OCI-M2 (cell line): Measurements from ENCODE around the gene IRGQ.
"Not testable (repeated sequence)": the region's sequence is repeated elsewhere in the genome, so short reads cannot be mapped to it uniquely, and the experiment has no call there.

Source experiments
- DNase-seq: peaks from one replicate; lab custom pipeline; 2025; ENCODE audit not compliant: unreplicated experiment; lab: John Stamatoyannopoulos, UW

IRGQ gene, protein sequence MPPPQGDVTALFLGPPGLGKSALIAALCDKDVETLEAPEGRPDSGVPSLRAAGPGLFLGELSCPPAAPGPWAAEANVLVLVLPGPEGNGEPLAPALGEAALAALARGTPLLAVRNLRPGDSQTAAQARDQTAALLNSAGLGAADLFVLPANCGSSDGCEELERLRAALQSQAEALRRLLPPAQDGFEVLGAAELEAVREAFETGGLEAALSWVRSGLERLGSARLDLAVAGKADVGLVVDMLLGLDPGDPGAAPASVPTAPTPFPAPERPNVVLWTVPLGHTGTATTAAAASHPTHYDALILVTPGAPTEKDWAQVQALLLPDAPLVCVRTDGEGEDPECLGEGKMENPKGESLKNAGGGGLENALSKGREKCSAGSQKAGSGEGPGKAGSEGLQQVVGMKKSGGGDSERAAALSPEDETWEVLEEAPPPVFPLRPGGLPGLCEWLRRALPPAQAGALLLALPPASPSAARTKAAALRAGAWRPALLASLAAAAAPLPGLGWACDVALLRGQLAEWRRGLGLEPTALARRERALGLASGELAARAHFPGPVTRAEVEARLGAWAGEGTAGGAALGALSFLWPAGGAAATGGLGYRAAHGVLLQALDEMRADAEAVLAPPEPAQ

DNA sequence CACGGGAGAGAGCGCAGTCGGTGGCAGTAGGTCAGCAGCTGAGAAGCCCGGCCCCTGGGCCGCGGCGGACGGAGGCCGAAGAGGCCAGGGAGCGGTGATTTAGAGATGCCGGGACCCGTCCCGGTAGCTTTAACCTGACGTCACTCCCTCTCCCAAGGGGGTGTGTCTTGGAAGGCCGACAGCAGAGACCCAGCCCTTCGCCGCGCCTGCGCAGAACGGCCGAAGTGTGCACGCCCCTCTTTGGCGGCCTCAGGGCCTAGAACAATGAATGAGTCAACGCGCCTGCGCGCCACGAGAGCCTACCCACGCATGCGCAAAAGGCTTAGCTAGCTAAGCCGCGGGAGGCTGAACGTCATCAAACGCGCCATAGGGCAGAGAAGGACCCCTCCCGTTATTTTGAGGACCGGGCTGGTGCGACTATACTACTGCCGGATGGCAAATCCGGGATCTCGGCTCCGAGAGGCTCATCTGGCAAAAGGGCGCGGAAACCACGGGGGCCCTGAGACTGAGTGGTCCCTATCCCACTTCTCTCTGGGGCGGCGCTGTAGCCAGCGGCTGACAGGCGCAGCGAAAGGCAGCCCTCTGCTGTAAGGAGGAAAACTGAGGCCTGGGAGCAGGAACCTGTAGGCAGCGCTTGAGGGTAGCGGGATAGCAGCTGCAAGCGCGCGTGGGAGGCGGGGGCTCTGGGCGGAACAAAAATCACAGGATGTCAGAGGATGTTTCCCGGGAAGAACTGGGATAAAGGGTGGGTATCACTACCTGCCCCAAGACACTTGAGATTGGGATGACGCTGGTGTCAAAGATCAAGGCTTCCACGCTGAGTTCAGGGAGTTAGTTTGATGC is at the start of gene IRGQ, which contains the start of gene ZNF576:
Gene IRGQ, minus strand, starts transcription at position 136 of the 843 bp plus-strand sequence. CDS start 796 bp downstream, outside the sequence.
Gene ZNF576, plus strand, starts transcription at position 597 of the 843 bp plus-strand sequence. CDS start 514 bp downstream, outside the sequence.
- peak; percentile 94 for DNase-seq

DNA sequence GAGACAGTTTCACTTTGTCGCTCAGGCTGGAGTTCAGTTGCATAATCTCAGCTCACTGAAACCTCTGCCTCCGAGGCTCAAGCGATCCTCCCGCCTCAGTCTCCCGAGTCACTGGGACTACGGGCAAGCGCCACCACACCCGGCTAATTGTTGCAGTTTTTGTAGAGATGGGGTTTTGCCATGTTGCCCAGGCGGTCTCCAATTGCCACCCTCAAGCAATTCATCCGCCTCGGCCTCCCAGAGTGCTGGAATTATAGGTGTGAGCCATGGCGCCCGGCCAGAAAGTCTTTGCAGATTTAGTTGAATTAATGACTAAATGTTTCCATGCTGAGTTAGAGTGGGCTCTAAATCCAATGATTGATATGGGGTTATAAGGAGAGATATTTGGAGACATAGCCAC is 48.2 kb upstream of the IRGQ start:
- DNase-seq, result no peak

DNA sequence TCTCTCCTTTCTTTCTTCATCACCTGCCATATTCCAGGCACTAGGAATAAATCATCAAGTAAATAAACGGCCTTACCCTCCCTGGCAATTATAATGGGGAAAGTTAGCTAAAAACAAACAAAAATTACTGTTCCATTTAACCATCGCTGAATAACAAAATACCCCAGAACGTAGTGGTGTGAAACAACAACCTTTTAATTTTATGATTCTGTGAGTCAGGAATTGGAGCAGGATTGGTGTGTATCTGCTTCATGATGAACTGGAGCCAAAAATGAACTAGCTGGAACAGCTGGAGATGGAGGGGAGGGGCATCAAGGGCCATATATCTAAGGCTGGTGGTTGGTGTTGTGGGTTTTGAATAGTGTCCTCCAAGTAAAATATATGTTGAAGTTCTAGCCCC is 47.4 kb upstream of the IRGQ start:
- DNase-seq, result no peak

DNA sequence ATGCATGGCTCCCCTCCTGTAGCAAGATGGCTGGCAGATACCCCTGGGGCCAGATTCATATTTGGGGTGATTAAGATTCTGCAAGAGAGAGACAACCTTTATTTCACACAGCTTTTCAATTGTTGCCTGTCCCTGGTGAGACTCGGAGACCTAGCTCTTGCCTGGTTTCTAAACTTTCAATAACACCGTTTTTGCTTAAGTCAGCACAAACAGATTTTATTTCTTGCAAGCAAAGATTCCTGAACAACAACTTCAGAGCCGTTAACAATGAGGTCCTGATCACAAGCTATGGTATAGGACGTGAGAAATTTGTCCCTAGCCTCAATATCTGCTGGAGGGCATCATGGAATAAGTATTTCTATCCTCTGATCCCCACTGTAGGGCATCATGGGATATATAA is 46.6 kb upstream of the IRGQ start:
- no peak for DNase-seq

DNA sequence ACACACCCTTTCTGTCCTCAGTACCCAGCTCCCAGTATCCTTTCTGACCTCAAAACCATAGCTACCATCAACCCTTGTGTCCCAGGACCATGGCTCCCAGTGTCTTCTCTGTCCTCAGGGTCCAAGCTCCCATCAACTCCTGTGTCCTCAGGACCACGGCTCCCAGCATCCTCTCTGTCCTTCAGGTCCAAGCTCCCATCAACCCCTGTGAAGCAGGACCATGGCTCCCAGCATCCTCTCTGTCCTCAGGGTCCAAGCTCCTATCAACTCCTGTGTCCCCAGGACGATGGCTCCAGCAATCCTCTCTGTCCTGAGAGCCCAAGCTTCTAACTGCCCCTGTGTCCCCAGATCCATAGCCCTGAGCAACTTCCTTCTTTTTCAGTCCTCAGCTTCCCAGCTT is 45.4 kb upstream of the IRGQ start:
- no peak for DNase-seq

DNA sequence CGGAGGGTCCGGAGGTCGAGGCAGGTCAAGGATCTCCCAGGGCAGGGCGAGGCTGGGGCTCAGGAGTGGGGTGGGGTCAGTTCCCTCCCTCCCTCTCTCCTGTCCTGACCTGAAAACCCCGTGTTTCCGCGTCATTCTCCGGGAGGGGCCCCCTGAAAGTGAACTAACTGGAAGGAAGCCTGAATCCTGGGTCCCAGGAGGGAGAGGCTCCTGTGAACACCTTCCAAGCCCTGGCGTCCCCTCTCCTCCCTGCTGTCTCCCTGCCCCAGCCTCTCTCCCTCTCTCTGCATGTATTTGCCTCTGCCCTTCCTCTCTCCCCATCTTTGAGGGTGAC is 44.5 kb upstream of the IRGQ start:
- DNase-seq, result no peak

DNA sequence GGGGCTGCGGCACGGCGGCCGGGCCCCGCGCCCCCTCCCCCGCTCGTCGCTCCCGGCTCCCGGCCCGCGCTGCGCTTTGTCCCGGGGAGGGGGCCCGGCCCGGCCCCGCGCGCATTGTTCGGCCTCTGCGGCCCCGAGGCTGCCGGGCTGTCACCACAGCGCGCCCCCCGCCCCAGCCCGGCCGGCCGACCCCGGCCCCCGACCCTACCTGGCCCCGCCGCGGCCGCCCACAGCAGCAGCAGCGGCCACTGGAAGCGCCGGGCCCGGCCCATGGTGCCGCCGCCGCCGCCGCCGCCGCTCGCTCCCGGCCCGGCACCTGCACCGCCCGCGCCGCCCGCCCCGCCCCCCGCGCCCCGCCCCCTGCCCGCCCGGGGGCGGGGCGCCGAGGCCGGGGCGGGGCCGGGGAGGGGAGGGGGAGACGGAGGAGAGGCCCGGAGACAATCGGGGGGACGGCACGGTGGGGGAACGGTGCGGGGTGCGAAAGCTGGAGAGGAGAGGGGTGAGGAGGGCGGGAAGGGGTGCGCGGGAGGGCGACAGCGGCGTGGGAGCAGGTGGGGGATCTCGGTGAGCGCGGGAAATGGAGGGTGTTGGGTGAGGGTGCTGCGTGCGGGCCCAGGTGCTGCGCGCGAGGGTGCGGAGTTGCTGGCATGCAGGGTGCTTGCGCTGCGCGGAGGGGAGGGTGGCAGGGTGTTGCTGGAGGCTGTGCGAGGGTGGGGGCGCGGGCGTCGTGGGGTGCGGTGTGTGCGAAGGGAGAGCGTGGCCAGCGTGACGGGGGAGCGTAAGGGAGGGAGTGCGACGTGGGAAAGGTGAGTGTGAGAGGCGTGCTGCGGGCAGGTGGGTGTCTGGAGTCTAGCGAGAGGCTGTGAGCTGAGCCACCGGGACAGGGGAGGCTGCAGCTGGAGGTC is 43.8 kb upstream of the IRGQ start, which contains the start of gene CADM4:
Gene CADM4, minus strand, starts transcription at position 332 of the 905 bp plus-strand sequence. Its CDS starts 60 bp downstream, at position 272.
- no peak for DNase-seq

DNA sequence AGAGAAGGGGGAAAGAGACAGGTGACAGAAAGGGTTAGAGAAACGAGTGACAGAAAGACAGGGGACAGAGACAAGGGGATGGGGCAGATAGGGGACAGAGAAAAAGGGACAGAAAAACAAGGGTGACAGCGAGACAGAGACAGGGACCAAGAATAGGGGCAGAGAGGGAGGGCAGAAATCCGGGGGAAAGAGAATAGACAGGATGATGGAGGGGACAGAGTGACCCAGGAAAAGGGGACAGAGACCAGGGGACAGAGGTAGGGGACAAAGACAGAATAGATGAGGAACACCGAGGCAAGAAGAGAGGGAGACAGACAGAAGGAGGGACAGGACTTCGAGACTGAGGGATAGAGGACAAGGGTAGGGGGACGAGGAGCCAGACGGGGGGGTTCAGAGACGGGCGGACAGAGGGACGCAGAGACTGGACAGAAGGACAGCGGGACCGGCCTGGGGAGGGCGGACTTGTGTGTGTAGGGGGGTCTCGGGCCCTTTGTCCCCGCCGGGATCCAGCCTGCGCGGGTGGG is 43.1 kb upstream of the IRGQ start:
- no peak for DNase-seq

DNA sequence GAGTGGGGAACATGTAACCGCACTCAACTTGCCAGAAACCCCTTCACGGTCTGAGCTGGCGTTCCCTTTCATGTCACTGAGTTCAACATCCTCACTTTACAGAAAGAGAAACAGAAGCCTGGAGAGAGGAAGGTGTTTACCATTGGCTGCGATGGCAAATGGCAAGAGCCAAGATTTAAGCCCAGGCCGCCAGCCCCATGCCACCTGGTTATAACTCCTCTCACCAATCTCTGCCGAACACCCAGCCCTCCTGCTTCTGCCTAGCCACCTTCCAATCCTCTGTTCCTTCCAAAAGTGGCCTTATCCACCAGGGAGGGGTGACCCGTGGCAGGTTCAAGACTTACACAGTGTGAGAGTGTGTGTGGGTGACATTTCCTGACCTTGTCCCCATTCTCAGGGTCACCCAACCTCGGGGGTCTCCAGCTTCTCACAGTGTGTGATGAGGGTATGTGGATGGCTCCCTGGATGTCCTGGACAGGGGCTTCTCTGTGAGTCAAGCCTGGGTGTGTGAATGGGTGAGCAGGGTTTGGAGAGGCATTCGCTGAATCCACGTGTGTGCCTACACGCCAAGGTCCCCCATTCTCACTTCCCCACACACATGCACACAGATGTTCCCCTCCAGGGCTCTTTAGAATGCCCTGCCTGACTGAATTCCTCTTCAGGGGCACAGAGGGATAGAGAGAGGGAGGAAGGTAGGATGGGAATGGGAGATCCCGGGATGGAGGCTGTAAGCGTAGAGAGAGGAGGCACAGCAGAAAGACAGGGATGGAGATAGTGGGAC is 42.5 kb upstream of the IRGQ start:
- DNase-seq, result no peak

DNA sequence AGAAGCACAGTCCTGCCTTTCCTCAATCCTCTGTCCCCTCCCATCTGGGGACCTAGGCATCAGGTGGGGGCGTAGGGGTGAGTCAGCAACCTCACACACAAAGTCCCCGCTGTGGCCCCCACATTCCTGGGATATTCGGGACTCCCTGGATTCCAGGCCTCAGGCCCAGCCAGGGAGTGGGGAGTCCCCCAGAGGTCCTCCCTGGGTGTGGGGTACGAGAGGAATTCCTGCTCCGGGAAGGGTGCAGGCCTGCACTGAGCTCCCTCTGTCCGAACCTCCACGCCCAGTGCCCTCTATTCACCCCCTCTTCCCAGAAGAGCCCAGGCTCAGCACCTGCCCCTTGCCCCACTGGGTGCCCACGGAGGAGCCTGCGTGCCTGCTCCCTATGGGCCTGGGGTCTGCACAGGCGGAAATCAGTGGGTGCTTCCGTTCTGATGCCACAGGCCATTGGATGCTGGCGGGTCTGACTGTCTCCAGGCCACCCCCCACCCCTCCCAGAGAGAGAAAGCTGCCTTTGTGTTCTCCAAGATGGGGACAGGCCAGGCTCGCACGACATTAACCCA is 40.3 kb upstream of the IRGQ start:
- no peak for DNase-seq

DNA sequence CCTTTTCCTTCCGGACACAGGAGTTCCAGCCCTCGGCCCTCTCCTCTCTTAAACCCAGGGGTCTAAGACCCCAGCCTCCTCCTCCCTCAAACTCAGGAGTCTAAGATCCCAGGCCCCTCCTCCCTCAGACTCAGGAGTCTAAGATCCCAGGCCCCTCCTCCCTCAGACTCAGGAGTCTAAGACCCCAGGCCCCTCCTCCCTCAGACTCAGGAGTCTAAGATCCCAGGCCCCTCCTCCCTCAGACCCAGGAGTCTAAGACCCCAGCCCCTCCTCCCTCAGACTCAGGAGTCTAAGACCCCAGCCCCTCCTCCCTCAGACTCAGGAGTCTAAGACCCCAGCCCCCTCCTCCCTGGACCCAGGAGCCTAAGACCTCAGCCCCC is 39.6 kb upstream of the IRGQ start:
- not testable (repeated sequence) for DNase-seq

DNA sequence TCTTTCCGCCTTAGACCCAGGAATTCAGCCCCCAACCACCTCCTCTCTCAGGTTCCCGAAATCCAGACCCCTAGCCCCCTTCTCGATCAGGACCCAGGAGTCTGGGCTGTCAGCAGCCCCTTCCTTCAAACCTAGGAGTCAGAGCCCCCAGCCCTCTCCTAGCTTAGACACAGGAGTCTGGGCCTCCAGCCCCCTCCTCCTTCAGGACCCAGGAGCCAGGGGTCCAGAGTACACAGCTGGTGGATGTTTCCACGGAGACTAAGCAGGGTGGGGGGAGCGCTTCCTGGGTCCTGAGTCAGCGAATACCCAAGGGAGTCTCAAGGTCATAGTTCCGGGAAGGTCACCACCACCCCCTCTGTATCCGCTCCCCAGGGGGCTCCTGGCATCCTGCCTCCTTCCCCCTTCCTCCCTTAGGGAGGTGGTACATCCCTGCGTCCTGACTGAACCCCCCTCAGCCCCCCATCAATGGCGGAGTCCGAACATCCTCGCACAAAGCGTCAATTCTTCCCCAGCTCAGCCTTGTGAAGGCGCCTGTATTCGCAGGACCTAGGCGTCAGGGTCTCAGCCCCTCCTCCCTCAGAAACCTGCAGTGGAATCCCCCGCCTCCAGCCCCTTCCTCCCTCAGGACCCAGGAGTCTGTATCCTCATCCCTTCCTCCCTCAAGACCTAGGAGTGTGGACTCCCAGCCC is 39.1 kb upstream of the IRGQ start:
- DNase-seq, result no peak

DNA sequence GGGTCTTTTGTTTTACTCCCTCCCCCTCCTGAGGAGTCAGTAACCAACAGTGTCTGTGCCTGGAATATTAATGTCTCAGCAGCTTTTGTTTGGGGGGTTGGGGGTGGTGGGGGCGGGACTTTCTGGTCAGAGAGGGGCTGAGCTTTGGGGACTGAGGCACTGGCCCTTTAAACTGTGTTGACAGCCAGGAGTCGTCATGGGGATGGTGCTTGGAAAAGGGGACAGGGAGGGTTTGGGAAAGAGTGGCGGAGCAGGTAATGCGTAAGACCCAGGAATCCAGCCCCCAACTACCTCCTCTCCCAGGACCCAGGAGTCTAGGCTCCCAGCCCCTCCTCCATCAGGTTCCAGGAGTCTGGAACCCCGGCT is 38.6 kb upstream of the IRGQ start:
- no peak for DNase-seq

DNA sequence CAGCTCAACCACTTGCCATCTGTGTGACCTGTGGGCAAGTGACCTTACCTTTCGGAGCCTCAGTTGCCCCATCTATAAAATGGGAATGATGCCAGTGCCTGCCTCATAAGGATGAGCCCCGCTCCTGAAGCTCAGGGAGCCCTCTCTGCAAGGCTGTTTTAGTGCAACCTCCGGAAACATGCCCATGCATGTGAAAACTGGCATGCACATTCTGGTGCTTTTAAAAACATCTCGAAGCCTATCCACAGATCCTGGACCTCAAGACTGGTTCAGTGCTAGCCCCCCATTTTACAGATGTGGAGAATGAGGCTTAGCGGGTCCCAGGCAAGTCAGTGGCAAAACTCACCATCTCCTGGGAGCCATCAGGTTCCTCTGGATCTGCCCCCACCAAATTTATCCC is 38.1 kb upstream of the IRGQ start:
- DNase-seq, result no peak

DNA sequence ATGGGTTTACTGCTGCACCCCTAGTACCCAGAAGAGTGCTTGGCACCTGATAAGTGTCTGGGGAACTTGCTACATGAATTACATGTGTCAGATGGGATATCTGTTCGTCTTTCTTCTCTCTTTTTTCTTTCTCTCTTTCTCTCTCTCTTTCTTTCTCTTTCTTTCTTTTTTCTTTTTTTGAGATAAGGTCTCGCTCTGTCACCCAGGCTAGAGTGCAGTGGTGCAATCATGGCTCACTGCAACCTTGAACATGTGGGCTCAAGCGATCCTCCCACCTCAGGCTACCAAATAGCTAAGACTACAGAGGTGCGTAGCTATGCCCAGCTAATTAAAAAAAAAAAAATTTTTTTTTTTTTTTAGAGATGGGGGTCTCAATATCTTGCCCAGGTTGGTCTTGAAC is 37.6 kb upstream of the IRGQ start:
- no peak for DNase-seq

DNA sequence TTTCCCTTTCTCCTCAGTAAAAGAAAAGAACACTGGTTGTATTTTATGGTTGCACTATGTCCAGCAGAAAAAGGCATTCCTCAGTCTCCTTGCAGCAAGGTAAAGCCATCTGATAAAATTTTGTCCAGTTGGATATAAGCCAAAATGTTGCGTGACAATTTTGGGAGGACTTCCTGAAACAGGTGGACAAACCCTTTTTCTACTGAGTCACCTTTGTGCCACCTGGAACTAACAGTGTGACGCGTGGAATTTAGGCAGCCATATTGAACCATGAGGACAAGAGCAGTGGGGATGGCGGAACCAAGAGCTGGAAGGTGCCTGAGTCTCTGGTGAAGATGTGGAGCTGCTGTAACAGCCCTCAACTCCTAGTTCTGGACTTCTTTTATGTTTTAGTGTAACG is 35.6 kb upstream of the IRGQ start:
- no peak for DNase-seq

DNA sequence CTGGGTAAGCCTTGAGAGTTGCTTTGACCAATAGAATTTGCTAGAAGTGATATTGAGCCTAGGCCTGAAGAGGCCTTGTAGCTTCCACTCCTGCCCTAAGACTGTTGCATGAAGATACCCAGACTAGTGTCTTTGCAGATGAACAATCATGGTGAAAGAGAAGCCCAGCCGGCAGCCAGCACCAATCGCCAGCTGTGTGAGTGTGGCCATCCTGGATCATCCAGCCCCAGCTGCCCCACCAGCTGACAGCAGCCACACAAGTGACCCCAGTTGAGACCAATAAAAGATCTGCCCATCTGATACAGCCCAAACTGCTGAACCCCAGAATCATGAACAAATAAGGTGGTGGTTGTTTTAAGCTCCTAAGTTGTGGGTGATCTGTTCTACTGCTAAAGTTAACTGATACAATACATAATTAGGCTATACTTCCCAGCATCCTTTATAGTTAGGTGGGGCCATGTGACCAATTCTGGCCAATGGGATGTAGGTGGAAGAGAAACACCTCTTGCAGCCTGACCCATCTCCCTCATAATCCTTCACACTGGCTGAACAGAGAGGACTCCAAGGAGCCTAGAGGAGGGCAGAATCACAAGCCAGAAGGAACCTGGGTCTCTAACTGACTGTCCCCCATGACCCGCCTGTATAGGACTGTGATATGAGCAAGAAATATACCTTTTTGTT is 32.9 kb upstream of the IRGQ start:
- no peak for DNase-seq

DNA sequence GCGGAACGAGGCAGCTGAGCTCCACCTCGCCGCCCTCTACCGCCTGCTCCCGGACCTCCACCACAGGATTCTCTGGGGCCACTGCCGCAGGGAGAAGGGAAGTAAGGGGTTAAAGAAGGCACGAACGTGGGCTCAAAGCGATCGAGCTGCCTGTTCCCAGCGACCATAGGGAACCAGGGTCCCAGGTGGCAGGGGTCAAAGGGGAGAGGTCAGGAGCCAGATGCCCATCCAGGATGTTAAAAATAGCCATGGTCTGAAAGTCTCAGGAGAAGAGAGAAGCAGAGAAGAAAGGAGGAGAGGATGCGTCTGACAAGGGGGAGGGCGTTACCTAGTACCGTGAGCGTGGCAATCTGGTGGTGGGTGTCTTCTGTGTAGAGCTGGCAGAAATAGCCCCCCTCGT is 30.9 kb upstream of the IRGQ start:
- no peak for DNase-seq
